ENCODE measurements around the gene FSTL4.
A peak's percentile ranks its signal among the peaks of the same experiment; 100 is the strongest.

The FSTL4 gene

GRCh38 chr5:133252133-133252480 lies 360.2 kb downstream of the FSTL4 start:
- no peak for DNase-seq

DNA sequence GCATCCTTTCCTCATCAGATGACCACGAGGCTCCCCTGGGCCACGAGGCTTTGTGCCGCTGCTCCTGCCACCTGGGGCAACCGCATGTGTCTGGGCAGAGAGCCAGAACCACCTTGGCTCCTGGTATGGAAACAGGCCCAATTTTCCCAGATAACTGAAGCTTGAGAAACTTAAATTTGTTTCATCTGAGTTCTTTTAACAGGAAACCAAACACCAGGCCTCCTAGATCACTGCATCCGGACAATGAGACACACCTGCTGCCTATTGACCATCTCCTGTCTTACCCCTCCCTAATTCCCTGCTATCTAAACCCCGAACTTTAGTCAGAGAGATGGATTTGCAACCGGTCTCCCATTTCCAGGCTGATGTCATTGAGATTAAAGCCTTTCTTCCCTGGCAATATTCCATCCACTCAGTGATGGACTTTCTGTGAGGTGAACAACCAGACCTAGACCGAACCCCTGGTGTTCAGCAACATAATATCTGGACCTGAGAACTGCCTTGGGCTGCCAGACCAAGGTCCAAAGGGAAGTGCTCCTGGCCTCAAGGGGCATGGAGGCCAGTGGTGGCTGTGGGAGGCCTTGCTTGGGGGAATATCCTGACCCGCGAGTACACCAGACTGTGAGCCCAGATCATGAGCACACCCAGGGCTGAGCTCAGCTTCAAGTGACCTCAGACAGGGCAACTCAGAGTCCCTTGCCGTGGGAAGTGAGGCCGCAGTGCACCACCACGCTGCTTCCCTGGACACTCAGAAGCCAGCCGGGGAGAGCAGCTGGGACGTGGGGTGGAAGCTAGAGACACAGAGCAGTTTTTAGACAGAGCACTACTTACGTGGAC lies 360.8 kb downstream of the FSTL4 start:
- peak; percentile 39 to 73 for DNase-seq

- DNase-seq = no peak
Measured at GRCh38 chr5:133250527-133250926, 361.8 kb downstream of the FSTL4 start.

DNA sequence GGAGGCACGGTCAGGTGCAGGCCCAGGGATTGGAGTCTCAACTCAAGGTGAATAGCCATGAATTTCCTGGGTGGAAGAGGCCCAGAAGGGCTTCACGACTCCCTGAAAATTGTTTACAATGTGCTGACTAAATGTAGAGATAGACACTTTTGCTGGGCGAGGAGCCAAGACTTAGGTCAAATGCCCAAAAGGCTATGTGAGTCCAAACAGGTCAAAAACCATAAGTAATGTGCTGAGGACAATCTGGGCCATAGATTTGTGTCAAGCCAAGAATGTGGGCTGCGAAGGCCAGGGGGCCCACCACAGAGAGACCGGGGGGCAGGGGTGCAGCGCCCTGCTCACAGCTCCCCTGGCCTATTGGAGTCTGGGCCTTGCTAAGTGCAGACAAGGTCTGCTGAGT lies 362.7 kb downstream of the FSTL4 start:
- no peak for DNase-seq

- DNase-seq = no peak
Measured at GRCh38 chr5:133247881-133248624, 364.3 kb downstream of the FSTL4 start.

- DNase-seq = peak in 1 of 2 experiments; percentile 24
Measured at GRCh38 chr5:133247151-133247709, 365.1 kb downstream of the FSTL4 start.

- DNase-seq = no peak
Measured at GRCh38 chr5:133246376-133247150, 365.8 kb downstream of the FSTL4 start.

DNA sequence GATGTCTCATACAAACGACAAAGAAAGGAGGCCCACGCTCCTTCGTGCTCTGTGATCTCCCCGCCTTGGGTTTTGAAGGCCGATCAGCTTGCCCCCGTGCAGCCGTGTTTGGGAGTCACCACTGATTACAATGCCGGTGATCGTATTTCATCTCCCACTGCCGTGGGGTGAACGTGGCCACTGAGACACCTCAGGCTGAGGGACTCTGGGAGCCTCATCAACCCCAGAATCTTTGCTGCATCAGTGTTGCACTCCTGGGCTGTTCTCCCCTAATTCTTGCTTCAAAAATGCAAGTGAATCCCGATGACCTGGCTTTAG lies 366.3 kb downstream of the FSTL4 start:
- no peak for DNase-seq

DNA sequence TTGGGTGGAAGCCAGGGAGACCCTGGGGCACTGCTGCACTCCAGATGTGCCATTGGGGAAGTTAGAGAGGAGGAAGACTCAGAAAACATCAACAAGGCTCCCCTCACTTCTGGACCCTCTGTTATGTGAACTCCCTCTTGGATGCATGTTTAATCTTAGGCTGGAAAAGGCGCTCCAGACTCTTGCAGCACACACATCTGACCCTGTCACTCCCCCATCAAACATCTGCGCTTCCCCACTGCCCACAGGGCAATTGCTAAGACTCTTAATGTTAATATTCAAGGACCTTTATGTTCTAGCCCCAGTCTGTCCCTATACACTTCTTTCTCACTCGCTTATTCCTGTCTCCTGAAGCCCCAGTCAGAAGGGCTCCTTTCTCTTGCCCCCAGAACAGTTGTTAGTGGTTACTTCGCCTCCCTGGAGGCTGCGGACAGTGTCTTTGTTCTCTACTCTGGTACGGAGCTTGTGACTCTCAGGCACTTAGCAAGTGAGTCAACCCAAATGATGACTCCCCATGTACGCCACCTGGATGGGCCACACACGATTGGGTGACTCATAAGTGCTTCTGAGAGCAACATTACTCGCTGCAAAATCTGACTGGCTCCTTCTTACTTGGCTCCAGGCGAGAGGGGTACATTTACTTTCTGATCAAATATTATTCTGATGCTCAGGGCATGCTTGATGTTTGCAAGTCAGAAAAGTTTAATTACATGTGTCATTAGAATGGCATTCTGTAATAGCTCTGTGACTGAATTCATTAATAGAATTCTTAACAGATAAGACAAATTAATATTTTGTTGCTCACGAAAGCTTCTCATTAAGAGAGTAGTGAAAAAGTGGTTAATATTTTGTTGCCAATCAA lies 366.9 kb downstream of the FSTL4 start:
- no peak for DNase-seq

GRCh38 chr5:133244242-133244641 lies 368.1 kb downstream of the FSTL4 start:
- peak; percentile 15 to 70 for DNase-seq

DNA sequence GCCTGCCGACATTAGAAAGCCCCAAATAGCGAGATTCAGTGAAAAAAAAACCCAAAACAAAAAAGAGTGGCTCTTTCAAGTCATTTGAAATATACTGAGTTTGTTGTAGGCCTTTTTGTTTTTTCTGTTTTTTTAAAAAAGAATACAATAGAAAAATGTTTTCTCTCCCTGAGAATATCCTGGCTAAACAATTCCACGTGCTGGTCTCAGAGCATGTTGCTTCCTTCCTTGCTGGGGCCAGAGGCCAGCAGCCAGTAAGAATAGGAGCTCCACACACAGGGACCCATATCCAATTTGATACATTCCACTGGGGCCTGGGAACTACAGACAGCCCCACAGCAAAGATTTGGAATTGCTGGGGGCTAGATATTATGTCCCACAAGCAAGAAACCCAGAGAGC lies 369.1 kb downstream of the FSTL4 start:
- DNase-seq = no peak

GRCh38 chr5:133242221-133242835 lies 370.0 kb downstream of the FSTL4 start:
- DNase-seq = no peak

DNA sequence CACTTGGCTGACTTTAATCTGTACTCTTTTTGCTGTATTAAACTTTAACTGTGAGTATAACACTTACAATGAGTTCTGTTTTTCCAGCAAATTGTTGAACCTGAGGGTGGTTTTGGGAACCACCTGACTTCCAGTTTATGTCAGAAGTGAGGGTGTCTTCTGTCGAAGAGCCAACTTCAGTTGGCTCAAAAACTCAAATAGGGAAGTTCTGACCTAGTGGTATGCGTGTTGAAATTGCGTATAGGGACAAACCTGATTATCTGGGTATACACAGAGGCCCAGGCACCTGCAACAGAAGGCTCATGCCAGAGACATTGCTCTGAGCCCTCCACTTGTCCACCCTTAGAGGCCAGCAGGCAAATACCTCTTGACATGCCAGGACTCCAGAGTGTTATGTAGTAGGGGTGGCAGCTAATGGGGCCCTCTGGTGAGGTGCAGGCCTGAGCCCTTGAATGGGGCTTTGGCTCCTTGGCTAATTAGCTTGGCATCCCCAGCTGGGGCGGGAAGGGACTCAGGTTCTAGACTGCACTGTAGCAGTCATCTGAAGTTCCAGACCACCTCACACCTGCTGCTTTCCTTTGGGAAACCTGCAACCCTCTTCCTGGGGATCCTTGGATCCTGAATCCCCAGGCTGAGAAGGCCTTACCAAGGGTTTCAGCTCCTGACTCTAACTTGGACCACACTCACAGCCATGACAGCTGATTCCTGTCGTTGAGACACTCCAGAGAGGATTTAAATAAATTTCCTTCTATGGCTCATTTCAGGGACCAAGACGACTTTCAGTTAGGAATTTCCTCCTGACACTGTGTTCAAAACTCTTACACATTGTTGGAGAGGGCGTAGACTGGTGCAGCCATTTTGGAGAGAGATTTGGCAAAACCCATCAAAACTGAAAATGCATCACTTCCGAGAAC lies 370.9 kb downstream of the FSTL4 start:
- DNase-seq = no peak

- no peak for DNase-seq
Measured at GRCh38 chr5:133240425-133241091, 371.8 kb downstream of the FSTL4 start.

GRCh38 chr5:133238426-133239205 lies 373.7 kb downstream of the FSTL4 start:
- no peak for DNase-seq

DNA sequence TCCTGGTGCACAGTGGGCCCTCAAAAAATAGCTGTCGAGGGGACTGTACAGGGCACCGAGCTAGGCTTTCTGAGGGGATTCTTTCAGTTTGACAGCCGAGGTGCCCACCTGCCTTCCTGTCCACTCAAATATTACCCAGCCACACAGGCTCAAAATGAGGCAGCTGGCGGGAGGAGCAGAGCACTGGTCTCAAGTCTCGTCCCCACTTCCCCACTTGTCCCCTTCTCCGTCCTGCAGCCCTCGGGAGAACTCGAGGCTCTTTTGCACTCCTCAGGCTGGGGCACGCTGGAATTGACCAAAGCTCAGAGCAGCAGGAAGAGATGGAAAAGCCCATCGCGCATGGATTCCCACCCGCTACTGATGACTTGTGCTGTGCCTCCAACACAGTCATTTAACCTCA lies 375.4 kb downstream of the FSTL4 start:
- DNase-seq = no peak

- DNase-seq = no peak
Measured at GRCh38 chr5:133236541-133236951, 375.8 kb downstream of the FSTL4 start.

DNA sequence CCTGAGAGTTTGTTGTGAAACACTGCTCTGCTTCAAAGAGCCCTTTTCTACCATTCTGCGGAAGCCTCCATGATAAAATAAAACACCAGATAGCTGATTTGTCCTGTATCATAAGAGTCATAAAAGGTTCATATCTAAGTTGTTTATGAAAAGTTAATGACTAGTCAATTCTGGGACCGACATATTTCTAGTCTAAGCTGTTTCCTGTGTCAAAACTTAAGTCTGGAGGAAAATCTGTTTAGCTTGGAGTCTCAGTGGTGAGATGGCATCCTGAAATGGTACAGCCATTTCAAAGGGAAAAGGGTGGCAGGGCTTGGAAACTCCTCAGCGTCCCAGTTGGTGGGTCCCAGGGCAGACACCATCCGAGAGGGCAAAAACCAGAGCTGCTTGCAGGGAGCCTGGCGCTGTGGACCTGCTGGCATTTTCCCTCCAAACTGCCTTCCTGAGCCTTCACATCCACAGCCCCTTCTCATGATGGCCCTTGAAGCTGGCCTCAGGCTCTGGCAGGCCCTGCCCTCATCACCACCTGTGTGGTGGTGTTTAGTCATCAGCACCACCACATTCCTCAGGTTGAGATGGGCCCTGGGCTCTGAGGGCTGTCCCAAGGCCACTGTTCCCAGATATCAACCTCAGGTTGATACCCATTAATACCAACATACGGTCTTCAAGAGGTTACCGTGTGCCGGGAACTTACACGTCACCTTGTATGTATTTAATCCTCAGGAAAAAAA lies 376.5 kb downstream of the FSTL4 start:
- DNase-seq = no peak

- DNase-seq = no peak
Measured at GRCh38 chr5:133234911-133235310, 377.4 kb downstream of the FSTL4 start.

All from NCI-H2081 (cell line).